ENCODE data around the gene RHOC.

The RHOC gene

GRCh38 chr1:112715264-112716053 lies 8.5 kb upstream of the RHOC start, which contains the start of gene PPM1J:
Gene PPM1J (minus strand): TSS chr1:112715332. CDS start chr1:112715301, 31 bp downstream.
- H3K9me2 ChIP-seq (replicated peaks; ENCODE audit: insufficient read depth, low read length), result no peaks in the 10 kb centered on the region
- peaks cover 11% of the 10 kb centered on the region; the same call in 1 of the 2 replicates for H3F3A ChIP-seq (ENCODE audit: insufficient read depth)
- no peaks in the 10 kb centered on the region for H3K79me2 ChIP-seq (ENCODE audit: insufficient read depth, low read length)
- peak within 1 kb of the TSS; percentile 44 for H2AFZ ChIP-seq (ENCODE audit: low read depth, low read length, severe bottlenecking)
- H4K20me1 ChIP-seq (ENCODE audit: low read depth, low read length), result no peaks in the 10 kb centered on the region
- H3K27me3 ChIP-seq (ENCODE audit: low read length), result no peaks in the 10 kb centered on the region
- no peaks in the 10 kb centered on the region for H3K36me3 ChIP-seq (ENCODE audit: low read length)
- H3K27ac ChIP-seq (ENCODE audit: low read depth, low read length), result no peak within 1 kb of the TSS
- peak within 1 kb of the TSS; percentile 47 for H3K9ac ChIP-seq (ENCODE audit: low read length)
- H3K4me3 ChIP-seq (ENCODE audit: insufficient read depth, low read length, poor library complexity, severe bottlenecking), result peak within 1 kb of the TSS; percentile 57
- TF ChIP-seq EZH2phosphoT487 (conservative IDR thresholded peaks at IDR 0.05; ENCODE audit: low read length) (no peak), CTCF (IDR thresholded peaks at IDR 0.05; ENCODE audit: insufficient read depth, low read length, poor library complexity, severe bottlenecking) (no peak)
- H3K9me3 ChIP-seq (ENCODE audit: insufficient read depth, low read length), result no peaks in the 10 kb centered on the region
- peak within 1 kb of the TSS; percentile 67 for H3K4me2 ChIP-seq (ENCODE audit: low read depth, low read length, poor library complexity, severe bottlenecking)

- Histone ChIP-seq H3K4me2 (ENCODE audit: low read depth, low read length, poor library complexity, severe bottlenecking) (peak overlapping the region; percentile 67), H3K9me3 (ENCODE audit: insufficient read depth, low read length) (no peaks in the 10 kb centered on the region), H3K27me3 (ENCODE audit: low read length) (no peaks in the 10 kb centered on the region), H3K9me2 (replicated peaks; ENCODE audit: insufficient read depth, low read length) (no peaks in the 10 kb centered on the region), H3F3A (ENCODE audit: insufficient read depth) (peaks cover 11% of the 10 kb centered on the region; the same call in 1 of the 2 replicates), H3K4me3 (ENCODE audit: insufficient read depth, low read length, poor library complexity, severe bottlenecking) (peak overlapping the region; percentile 53), H2AFZ (ENCODE audit: low read depth, low read length, severe bottlenecking) (no peak overlapping the region), H3K79me2 (ENCODE audit: insufficient read depth, low read length) (no peaks in the 10 kb centered on the region), H3K36me3 (ENCODE audit: low read length) (no peaks in the 10 kb centered on the region), H4K20me1 (ENCODE audit: low read depth, low read length) (no peaks in the 10 kb centered on the region), H3K27ac (ENCODE audit: low read depth, low read length) (no peak overlapping the region), H3K9ac (ENCODE audit: low read length) (peak overlapping the region; percentile 47)
- peak; percentile 9 for TF ChIP-seq CTCF (IDR thresholded peaks at IDR 0.05; ENCODE audit: insufficient read depth, low read length, poor library complexity, severe bottlenecking)
- TF ChIP-seq EZH2phosphoT487 (conservative IDR thresholded peaks at IDR 0.05; ENCODE audit: low read length), result no peak
Measured at GRCh38 chr1:112714313-112715263, 7.7 kb upstream of the RHOC start.

GRCh38 chr1:112713466-112714312 lies 6.8 kb upstream of the RHOC start:
- Histone ChIP-seq H4K20me1 (ENCODE audit: low read depth, low read length) (no peaks in the 10 kb centered on the region), H3K4me3 (ENCODE audit: insufficient read depth, low read length, poor library complexity, severe bottlenecking) (no peak overlapping the region), H3K9me2 (replicated peaks; ENCODE audit: insufficient read depth, low read length) (no peaks in the 10 kb centered on the region), H3K79me2 (ENCODE audit: insufficient read depth, low read length) (no peaks in the 10 kb centered on the region), H3K27ac (ENCODE audit: low read depth, low read length) (no peak overlapping the region), H3K9ac (ENCODE audit: low read length) (no peak overlapping the region), H3K27me3 (ENCODE audit: low read length) (no peaks in the 10 kb centered on the region), H2AFZ (ENCODE audit: low read depth, low read length, severe bottlenecking) (no peak overlapping the region), H3K4me2 (ENCODE audit: low read depth, low read length, poor library complexity, severe bottlenecking) (peak overlapping the region; percentile 67), H3K36me3 (ENCODE audit: low read length) (no peaks in the 10 kb centered on the region), H3F3A (ENCODE audit: insufficient read depth) (peaks cover 11% of the 10 kb centered on the region; the same call in 1 of the 2 replicates), H3K9me3 (ENCODE audit: insufficient read depth, low read length) (no peaks in the 10 kb centered on the region)
- TF ChIP-seq EZH2phosphoT487 (conservative IDR thresholded peaks at IDR 0.05; ENCODE audit: low read length), result no peak
- TF ChIP-seq CTCF (IDR thresholded peaks at IDR 0.05; ENCODE audit: insufficient read depth, low read length, poor library complexity, severe bottlenecking), result no peak

Data from SU-DHL-6 (cell line).